ENCODE results near the gene ARHGAP26.
A peak's percentile ranks its signal among the peaks of the same experiment; 100 is the strongest.

ARHGAP26 gene

GRCh38 chr5:142748568-142749249 is 21.5 kb upstream of the ARHGAP26 start:
- DNase-seq (ENCODE audit: low read depth, low spot score), result peak; percentile 10

GRCh38 chr5:142749321-142749720 is 20.9 kb upstream of the ARHGAP26 start:
- no peak for DNase-seq (ENCODE audit: low read depth, low spot score)

- no peak for DNase-seq (ENCODE audit: low read depth, low spot score)
These were observed 17.0 kb upstream of the ARHGAP26 start for GRCh38 chr5:142753116-142753631.

DNA sequence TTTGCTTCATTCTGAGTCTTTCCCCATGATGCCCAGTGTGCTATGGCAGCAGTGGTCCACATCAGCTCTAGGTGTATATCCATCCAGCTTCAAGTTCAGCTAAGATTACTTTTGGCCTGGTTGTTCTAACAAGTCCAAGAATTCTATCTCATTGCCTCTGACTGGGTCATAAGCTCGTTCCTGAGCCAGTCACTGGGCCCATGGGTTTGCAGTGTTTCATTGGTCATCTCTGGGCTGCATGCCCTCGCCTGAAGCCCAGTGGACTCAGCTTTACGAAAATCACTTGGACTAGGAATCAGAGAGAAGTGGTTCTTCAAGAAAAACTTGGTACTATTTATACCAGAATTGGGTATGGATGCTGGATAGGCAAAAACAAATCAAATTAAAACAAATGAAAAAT is 16.1 kb upstream of the ARHGAP26 start:
- no peak for DNase-seq (ENCODE audit: low read depth, low spot score)

DNA sequence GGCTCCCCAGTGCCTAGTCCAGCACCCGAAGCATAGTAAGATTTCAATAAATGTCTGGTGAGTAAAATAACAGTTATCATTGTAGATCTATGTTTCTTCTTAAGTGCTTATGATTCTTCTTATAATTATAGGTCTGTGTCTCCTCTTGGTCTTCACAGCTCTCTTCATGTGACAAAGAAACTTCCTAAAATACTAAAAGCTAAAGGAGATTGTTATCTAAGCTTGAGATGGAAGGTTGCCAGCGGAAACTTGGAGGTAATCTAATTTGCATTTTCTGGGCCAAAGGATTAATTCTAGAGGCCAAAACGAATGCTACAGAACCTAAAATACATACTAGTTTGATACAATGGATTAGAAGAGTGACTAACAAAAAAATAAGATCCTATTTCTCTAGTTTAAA is 13.6 kb upstream of the ARHGAP26 start:
- no peak for DNase-seq (ENCODE audit: low read depth, low spot score)

- DNase-seq (ENCODE audit: low read depth, low spot score), result no peak
These were observed 12.6 kb upstream of the ARHGAP26 start for GRCh38 chr5:142757564-142757963.

DNA sequence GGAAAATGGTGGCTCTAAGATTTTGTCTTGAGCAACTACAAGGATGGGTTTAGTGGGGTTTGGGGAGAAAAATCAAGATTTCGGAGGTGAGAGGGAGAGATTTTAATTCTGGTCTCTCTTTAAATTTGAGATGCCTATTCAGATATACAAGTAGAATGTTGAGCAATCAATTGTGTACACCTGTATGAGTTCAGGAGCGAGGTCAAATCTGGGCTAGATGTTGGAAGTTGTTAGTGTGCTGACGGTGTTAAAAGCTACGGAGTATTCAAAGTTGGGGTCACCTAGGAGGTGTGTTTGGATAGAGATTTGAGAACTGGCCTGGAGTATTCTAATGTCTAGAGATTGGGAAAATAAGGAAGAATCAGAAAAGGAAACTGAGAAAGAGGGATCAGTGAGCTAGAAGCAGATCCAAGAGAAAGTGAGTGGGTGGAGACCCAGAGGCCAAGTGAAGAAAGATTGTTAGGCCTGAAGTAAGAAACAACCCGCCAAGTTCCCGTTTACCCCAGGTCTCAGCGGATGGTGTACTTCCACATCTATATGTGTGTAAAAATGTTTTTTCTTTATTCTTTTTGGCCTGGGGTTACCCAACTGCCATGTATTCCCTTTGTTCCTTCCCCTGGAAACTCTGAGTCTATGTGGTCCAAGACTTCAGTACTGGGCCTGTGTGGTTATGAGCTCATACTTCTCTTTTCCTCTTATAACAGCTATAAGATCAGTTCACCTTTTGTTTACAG is 11.9 kb upstream of the ARHGAP26 start:
- no peak for DNase-seq (ENCODE audit: low read depth, low spot score)

DNA sequence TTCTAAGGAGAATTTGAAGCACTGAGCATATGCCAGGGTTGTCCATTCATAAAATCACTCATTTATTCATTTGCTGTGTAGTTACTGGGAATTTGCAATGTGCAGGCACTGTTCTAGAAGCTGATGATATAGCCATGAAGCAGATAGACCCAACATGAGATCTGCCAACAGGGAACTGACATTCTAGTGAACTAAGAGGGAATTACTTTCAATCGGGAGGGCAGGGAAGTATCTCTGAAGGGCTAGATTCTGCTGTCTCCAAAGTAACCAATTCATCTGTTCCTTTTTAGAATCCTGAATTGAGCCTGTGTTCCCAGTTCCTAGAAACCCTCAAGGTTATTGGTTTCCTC is 11.4 kb upstream of the ARHGAP26 start:
- DNase-seq (ENCODE audit: low read depth, low spot score), result no peak

GRCh38 chr5:142763701-142764100 is 6.5 kb upstream of the ARHGAP26 start:
- no peak for DNase-seq (ENCODE audit: low read depth, low spot score)

- no peak for DNase-seq (ENCODE audit: low read depth, low spot score)
These were observed 3.0 kb upstream of the ARHGAP26 start for GRCh38 chr5:142767178-142767577.

GRCh38 chr5:142767911-142768310 is 2.3 kb upstream of the ARHGAP26 start:
- DNase-seq (ENCODE audit: low read depth, low spot score), result no peak

- DNase-seq (ENCODE audit: low read depth, low spot score), result no peak
These were observed 855 bp upstream of the ARHGAP26 start for GRCh38 chr5:142769251-142769792.

DNA sequence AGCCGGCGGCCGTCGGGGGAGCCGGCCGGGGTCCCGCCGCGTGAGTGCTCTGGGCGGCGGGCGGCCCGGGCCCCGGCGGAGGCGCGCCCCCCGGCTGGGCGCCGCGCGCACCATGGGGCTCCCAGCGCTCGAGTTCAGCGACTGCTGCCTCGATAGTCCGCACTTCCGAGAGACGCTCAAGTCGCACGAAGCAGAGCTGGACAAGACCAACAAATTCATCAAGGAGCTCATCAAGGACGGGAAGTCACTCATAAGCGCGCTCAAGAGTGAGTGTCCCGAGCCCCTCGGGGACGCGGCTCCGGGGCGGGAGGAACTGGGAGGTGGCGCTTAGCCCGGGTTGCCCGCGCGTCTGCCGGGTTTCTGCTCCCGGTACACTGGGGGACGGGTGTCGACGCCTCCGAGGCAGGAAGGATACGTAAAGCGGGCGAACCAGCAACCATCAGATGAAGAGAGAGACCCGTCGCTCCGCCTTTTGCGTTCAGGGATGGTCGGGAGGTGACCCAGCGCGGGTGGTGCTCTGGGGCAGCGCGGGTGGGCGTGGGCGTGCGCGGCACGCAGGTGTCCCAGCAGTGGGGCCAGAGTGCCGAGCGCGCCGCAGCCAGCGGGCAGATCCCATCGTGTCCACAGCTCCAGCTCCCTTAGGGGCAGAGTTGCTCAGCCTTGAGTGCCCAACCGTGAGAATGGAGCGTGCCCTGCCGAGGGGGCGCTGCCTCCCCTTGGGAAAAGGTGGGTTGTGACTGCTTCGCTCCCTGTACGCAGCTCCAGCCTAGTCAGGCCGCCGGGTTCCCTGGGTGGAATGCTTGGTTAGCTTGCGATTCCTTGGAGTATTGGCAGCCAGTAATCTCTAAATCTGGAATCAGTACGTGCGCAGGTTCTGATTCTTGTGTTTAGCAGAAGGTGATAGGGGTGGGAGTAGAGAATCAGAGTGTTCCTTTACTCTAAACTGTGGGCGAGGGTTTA is 753 bp downstream of the ARHGAP26 start:
- DNase-seq (ENCODE audit: low read depth, low spot score), result peak; percentile 30

DNA sequence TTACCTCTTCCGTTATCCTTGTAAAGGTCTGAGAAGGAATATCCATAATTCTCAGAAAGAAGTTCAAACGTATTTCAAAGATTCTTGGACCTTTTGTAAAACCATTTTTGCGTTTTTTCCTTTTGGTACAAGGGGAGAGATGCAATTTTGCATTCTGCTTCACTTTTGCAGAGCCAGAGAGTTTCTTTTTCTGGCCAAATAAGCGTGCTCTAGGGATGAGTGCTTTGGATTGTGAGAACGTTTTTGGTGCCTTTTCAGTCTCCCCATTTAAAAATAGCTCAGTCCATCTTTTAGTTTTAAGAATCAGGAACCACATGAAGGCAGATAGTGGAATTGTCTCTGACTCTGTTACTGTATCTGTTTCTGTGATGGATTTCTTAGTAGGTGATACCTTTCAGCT is 1.5 kb downstream of the ARHGAP26 start:
- DNase-seq (ENCODE audit: low read depth, low spot score), result no peak

DNA sequence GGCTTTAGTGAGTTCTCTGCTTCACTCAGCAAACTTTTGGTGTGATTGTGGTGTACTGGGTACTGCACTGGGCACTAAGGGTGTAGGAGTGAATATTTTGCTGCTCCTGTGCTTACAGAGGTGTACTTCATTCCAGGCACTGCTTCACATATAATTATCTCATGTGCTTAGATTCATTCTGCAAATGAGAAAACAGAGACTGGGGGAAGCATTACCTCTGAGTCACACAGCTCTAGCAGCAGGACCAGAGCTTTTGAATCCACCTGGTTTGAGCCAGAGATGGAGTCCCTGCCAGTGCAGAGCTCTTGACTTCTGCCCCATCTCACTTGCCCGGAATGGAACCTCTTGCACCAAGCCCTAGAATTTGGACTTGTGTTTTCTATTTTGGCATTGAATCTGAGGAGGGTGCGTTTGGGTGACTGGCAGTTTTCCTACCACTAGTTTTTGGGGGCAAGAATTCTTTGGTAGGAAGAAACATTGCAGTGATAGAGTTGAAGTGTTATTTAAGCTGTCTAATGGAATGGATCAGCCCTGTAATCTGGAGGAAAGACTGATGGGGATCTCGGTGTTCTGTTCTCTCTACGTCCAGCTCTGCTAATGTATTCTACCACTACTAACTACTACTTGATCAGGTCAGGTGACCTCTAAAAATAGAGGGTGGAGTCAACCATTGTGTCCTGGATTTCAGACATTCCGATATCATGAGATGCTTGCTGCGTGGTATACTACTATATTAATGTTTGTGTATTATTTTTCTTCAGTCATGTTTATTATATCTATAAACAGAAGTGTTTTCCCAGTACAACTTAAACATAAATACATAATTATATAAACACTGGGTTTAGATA is 2.5 kb downstream of the ARHGAP26 start:
- DNase-seq (ENCODE audit: low read depth, low spot score), result no peak

- no peak for DNase-seq (ENCODE audit: low read depth, low spot score)
These were observed 6.9 kb downstream of the ARHGAP26 start for GRCh38 chr5:142777099-142777498.

- no peak for DNase-seq (ENCODE audit: low read depth, low spot score)
These were observed 7.7 kb downstream of the ARHGAP26 start for GRCh38 chr5:142777850-142778249.

DNA sequence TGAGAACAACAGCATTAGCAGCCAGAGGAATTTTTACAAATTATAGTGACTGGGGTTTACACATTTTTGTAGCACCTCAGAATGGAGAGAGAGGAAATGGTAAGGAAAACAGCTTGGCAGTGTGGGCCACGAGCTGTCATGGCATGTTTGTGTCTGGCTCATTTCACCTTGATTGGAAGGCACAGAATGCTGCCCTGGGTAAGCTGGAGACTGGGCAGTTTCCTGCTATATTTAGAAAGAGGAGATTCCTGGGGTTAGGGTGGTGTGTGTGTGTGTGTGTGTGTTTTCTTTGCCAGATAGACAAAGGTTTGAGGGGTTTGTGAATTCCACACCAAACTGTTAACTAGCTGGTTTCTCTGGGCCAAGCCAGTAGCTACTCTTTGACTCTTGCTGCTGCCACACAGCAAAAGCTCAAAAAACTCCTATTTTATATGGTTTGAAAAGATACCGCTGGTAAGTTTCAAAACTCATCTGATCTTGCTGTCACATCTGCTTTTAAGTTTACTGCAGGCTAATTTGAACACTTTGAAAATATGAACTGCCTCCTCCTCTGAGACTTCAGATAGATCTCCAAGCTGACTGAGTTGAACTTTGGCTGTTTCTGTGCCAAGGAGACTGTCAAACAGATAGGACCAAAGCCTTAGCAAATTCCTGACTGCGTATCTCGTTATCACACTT is 9.1 kb downstream of the ARHGAP26 start:
- DNase-seq (ENCODE audit: low read depth, low spot score), result no peak

- no peak for DNase-seq (ENCODE audit: low read depth, low spot score)
These were observed 10.7 kb downstream of the ARHGAP26 start for GRCh38 chr5:142780871-142781270.

- no peak for DNase-seq (ENCODE audit: low read depth, low spot score)
These were observed 12.9 kb downstream of the ARHGAP26 start for GRCh38 chr5:142782976-142783530.
